HG03108 (cell line): Measurements from ENCODE around the gene CDCA7L.
"Not testable (repeated sequence)": the region's sequence is repeated elsewhere in the genome, so short reads cannot be mapped to it uniquely, and the experiment has no call there.

Experiments used
- ATAC-seq: cut with Tn5 transposase; IDR thresholded peaks from one replicate; pipeline ENCODE4 v1.9.1; 2021; ENCODE audit warnings: moderate library complexity; ENCODE audit not compliant: unreplicated experiment

CDCA7L gene

GRCh38 chr7:21911341-21911875 lies 34.3 kb downstream of the CDCA7L start:
- no peak for ATAC-seq

DNA sequence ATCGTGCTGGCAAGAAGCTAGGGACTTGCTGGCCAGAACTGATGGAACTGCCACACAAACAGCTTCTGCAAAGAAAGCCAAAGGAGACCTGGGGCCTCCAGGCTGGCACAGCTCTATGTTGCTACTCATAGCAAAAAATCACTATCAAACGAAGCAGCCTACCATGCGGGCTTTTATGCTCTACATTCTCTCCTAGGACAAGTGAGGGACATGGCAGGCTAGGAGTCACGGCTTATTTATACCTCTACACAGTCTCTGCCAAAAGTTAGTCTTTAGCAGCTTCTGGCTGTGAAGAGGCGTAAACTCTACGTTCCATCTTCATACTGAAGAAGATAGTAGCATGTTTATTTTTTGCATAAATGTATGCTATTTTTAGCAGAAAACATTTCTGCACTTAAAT lies 35.4 kb downstream of the CDCA7L start:
- ATAC-seq = no peak

DNA sequence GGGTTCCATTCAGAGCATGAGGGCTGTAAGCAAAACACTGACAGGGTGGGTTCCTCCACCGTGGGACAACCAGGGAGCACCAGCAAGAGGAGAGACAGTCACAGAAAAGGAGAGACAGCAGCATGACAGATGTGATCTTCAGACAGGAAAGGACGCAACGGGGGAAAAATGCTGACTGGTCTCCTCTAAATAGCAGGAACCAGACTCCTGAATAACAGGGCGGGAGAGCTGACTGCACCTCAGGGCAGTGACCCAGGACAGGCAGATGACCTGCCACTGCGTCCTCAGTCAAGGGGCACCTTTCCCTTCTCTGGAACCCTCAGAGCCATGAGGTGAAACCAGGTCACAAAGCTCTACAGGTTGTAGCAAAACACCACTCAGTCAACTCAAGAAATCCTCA lies 37.0 kb downstream of the CDCA7L start:
- no peak for ATAC-seq

DNA sequence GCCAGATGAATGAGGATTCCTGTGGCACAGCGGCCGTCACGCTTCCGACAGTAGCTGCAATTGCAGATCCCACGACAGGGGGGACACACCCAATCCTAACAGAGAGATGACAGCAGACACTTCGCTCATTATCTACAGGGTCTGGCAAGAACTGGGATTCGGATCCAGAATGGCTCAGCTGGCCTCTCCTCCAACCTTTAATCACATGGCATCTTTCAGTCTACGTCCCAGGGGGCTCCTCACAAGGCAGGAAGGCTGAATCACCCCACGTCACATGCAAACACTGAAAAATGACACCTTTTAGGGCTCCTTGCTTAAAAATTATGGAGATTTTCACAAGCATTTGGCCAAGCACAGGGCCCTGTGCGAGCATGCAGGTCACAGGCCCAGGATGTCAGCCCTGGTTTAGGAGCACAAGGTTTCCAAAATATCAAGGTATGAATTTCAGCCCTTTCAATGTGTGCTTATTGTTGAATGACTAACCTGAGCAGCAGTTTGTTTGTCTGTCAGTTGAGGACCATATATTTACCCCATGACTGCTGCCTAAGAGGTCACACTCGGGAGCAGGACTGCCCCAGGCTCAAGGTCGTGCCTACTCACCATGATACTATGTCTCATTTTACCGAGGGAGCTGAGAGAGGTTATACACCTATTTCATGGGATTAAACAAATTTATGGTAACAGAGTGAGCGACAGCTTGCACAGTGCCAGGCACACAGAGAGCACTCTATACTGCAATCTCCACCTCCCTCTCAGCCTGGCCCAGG lies 42.5 kb downstream of the CDCA7L start:
- no peak for ATAC-seq

- no peak for ATAC-seq
Measured at GRCh38 chr7:21902240-21902639, 43.5 kb downstream of the CDCA7L start.

DNA sequence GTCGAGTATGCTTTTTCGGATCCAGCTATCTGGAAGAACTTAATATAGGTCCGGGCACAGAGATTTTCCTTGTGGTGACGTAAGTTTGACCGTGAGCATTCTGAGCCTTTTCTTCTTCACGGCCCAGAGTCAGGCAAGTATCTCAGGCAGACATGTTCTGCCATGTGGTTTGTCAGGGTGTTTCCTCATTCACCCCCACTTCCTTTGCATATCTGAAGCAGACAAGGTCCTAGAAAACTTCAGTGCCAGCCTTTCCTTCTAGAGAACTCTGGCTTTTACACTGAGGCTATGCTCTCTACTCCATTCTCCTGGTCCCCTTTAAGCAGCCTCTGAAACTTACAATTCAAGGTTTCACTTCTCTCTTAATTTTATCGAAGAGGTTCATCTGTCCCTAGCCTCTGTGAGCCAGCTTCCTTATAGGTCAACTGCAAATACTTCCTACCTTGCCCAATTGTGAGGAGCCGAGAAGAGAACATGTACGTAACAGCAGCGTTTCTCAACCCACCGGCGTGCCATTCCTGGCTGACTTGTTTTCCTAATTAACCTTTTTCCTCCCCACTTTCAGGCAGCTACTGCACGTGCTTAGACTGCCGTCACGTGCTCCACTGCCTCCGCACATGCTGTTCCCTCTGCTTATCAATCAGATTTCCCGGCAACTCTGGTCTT lies 47.3 kb downstream of the CDCA7L start:
- peak; percentile 86 for ATAC-seq

- no peak for ATAC-seq
Measured at GRCh38 chr7:21893401-21893800, 52.3 kb downstream of the CDCA7L start.

GRCh38 chr7:21891291-21891690 lies 54.4 kb downstream of the CDCA7L start:
- no peak for ATAC-seq

DNA sequence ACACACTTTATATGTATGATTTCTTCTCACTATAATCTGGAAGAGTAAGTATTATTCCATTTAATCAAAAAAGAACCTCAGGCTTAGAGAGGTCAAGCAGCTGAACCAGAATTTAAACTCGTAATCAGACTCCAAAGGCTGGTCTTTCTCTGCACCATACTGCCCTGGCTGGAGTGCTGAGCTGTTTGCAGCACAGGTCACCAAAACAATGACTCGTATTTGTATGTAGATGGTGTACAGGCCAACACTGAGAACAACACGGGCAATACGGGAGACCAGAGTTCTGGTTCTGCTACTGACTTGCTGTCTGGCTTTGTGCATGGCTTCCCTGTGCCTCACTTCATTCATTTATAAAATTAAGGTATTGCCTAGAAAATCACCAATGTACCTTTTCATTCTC lies 57.9 kb downstream of the CDCA7L start:
- no peak for ATAC-seq

GRCh38 chr7:21887353-21887752 lies 58.3 kb downstream of the CDCA7L start:
- ATAC-seq = no peak

- no peak for ATAC-seq
Measured at GRCh38 chr7:21886396-21886795, 59.3 kb downstream of the CDCA7L start.

DNA sequence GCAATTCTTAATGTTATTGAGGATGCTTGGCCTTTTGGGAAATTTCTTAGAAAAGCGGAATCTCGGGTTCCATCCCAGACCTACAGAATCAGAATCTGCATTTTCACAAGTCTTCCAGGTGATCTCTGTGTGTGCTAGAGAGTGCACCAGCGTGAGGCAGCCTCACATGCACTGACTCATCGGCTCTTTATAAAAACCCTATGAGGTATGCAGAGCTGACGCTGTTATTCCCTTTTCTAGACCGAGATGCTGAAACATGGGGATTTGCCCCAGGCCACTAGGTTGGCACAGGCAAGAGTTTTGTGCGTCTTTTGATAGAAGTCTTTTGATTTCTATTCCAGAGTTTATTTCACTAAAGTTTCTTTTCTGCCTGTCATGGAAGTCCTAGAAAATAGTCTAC lies 61.2 kb downstream of the CDCA7L start:
- no peak for ATAC-seq

DNA sequence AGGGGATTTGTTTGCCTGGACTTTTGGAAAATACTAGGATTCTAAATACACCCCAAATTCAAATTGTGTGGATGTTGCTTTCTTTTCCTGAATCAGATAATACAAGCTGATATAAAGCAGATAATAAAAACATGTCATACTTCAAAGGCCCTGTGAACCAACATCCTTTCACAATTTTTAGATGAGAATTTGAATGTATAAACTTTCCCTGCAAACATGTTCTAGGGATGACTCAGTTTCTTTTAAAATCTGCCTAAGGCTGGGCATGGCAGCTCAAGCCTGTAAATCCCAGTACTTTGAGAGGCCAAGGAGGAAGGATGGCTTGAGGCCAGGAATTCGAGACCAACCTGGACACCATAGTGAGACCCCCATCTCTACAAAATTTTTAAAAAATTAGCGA lies 62.2 kb downstream of the CDCA7L start:
- not testable (repeated sequence) for ATAC-seq

- ATAC-seq = no peak
Measured at GRCh38 chr7:21883069-21883468, 62.6 kb downstream of the CDCA7L start.

GRCh38 chr7:21869785-21870402 lies 75.8 kb downstream of the CDCA7L start:
- ATAC-seq = no peak

- no peak for ATAC-seq
Measured at GRCh38 chr7:21868576-21868850, 77.2 kb downstream of the CDCA7L start.

DNA sequence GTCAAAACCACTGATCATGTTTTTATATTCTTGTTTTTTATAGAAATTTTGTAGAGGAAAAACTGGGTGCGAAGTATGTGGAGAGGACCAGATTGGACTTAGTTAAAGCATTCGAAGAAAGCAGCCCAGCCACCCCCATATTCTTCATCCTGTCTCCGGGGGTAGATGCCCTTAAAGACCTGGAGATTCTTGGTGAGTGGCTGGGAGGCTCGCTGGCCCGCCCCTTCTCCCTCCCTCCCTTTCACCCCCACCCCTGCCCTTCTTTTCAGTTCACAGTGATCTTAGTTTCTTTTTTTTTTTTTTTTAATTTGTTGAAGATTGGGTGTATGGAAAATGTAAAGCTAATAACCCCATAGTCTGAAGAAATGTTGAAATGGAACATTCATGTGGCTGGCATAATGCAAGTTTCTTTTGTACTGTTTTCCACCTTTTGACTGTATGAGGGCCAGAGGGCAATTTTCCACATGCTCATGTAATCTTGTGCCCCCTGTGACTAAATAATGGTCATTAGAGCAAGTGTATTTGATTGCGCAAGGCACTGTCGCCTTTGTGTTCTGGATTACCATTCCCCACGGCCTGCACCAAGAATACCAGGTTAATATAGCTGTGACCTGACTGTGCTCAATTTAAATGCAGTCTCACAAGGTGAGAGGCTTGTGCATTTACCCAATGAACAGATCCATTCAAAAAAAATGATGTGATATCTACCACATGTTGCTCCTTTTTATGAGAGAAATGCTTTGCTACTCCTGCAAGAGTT lies 77.7 kb downstream of the CDCA7L start:
- no peak for ATAC-seq

GRCh38 chr7:21867226-21867625 lies 78.5 kb downstream of the CDCA7L start:
- no peak for ATAC-seq

DNA sequence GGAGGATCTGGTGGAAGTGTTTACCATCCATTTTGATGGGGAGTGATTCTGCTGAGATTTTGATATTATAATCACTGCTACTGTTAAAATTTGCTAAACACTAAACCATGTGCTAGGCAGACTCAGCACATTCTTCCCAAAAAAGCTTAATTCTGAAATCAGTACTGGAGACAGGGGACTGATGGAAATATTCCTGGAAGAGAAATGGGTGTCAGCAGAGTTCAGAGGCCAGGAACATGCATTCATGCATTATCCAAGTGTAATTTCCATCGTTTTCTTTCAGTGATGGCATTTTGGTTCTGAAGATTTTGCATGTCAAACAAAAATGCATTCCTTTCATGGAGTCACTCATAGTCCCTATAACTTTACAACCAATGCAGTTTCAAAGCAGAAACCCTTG lies 79.0 kb downstream of the CDCA7L start:
- ATAC-seq = no peak

GRCh38 chr7:21865631-21866204 lies 80.0 kb downstream of the CDCA7L start:
- ATAC-seq = not testable (repeated sequence)

DNA sequence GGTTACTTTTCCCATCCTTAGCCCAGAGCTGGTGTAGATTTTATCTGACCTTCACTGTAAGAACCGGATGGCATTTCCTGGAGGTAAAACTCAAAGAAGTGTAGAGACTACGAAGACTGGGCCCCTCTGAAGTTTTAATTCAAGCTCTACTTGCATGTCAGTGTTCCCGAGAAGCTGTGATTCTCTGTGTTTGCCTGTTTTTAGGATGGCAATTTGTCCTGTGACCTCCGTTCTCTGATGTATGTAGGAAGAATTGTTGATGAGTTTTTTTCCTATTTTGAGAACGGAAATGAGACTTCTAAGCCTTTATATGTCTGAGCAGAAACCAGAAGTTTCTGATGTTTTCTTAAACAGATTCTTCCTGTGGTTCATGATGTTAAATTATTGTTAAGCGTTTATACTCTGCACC lies 94.1 kb downstream of the CDCA7L start:
- no peak for ATAC-seq
